ENCODE data around the gene MUC5B.

Gene MUC5B

DNA sequence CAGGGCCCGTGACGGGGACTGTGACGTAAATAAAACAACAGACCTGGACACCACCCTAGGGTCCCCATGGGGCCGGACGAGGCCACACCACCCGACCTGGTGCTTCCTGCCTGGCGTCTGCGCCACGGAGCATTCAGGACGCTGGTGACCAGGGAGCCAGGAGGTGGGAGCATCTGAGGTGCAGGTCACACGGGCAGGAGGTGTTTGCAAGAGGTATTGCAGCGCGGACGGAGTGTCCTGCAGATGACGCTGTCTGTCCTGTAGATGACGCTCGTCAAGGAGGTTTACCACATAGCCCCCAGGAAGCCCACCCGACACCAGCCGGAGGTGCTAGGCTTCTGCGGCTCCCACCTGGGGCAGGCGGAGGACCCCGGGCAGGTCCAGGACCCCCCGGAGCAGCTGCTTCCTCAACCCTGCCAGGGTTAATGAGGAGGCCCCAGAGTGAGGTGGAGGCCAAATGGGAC is 986 bp upstream of the MUC5B start:
- DNase-seq, result no peak

DNA sequence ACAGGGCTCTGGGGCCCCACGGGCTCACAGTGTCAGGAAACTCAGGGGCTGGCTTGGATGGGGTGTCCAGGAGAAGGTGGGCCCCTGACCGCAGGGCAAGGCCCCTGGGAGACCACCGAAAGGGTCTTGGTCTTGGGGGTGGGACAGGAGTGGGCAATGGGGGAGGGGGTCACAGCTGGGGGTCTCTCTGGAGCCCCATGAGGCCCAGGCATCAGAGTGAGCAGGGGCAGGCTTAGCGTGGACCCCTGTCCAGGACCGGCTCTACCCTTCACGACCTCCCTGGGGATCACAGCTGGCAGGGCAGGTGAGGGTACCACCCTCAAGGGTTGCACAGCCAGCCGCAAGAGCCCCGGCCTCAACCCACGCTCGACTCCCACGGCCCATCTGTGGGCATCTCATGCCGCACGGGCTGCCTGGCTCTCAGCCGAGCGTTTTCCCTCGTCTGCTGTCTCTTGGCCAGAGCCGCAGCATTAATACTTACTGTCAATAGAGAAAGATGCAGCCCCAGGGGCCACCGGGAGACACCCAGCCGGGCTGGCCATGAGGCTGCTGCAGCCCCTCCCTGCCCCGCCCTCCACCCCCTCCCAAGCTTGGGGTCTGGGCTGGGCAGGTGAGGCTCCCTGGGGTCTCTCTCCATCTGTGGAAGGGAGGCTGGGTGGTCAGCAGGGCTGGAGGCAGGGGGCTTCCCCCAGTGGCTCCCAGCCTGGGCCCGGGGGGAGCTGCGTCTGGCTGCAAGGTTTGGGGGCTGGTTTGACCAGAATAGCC is 662 bp downstream of the MUC5B start:
- DNase-seq, result peak; percentile 69

DNA sequence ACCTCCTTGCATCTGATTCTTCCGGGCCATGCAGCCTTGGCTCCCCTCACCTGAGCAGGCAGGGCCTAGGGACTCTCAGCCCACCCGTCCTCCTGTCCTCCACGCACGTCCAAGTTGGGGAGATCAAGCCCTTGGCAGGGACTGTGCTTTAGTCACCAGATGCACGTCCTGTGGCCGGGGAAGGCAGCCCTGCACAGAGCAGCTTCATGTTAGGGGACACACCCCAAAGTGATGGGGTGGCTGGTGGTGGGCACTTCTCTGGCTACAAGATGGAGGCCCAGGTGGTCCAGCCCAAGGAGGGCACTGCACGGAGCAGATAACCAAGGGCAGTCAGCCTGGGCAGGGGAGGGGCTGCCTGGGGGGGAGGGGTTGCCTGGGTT is 1.2 kb downstream of the MUC5B start:
- no peak for DNase-seq

DNA sequence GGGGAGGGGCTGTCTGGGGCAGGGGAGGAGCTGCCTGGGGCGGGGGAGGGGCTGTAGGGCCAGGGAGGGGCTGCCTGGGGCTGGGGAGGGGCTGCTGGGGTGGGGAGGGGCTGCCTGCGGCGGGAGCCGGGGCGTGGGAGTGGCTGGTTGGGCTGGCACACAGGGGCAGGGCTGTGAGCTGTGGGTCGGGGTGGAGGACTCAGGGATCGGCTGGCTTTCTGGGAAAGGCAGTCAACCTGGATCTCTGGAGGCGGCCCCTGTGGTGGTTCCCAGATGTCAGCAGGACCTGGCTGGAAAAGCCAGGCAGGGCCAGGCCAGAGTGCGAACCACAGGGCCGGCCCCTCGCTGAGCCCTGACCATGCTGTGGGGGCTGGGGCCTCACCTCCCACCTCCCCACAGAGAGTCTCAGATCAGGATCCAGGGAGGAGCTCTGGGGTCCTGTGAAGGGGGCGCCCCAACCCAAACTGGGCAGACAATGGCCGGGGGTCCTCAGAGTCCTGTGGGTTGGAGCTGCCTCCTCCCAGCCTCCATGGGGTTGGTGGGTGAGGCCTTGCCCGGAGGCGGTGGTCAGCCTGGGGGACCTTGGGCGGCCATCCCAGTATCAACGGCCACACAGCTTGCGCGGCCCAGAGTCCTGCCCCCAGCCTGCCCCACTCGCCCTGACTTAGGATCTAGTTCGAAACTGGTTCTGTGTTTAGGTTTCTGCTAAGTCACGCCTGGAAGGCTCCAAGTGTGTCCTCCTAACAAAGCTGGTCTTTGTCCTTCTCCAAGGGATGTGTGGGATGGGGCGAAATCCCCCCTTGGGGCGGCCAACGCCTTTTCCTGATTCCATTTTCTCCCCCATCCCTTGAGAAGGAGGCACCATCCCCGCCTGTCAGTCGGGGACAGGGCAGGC is 1.9 kb downstream of the MUC5B start:
- no peak for DNase-seq

DNA sequence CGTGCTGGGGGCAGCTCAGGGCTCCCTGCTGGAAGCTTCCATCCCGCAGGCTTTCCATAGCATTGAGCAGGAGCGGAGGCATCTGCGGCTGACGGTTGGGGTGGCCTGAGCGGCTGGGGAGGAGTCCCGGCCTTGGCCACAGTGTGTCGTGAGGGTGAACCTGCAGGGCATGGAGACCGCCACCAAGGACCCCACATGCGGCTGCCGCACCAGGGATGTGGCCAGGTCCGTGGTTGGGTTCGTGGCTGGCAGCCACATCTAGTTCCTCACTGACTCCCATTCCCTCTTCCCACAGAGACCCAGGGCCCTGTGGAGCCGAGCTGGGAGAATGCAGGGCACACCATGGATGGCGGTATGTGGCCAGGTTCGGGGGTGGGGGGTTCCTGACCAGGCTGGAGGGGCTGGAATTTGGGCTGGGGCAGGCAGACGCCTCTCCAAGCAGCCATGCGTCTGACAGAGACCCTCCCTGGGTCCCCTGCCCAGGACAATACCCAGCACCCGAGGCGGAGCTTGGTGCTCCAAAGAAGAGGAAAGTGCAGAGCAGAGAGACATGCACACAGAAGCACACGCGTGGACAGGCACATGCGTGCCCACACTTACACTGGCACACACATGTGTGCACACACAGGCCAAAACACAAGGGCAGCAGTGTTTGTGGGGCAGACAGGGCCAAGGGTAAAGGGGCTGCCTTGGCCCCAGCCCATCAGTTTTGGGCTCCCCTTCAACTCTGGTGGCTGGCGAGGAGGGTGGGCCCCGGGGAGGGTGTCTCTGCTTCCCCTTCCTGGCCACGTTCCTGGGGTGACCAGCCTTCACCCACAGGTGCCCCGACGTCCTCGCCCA is 2.7 kb downstream of the MUC5B start:
- DNase-seq, result no peak

DNA sequence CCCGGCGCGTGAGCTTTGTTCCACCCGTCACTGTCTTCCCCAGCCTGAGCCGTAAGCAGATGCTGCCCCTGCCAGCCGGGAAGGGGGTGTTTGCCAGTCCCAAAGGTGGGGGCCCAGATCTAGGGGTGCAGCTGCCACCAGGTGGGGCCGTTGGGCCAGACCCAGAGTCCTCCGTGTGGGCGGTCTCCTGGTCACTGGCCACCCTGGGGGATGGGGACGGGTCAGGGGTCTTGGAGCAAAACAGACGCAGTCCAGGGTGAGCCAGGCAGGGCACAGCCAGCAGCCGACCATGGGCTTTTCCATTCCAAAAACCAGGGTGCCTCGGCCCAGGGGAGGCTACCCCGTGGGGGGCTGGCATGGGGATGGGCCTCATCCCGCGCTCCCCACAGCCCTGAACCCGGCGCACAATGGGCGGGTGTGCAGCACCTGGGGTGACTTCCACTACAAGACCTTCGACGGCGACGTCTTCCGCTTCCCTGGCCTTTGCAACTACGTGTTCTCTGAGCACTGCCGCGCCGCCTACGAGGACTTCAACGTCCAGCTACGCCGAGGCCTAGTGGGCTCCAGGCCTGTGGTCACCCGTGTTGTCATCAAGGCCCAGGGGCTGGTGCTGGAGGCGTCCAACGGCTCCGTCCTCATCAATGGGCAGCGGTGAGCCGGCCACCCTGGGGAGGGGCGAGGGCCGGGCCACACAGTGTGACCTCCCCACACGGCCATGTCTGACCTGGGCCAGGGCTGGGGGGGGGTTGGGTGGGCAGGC is 3.5 kb downstream of the MUC5B start:
- no peak for DNase-seq

DNA sequence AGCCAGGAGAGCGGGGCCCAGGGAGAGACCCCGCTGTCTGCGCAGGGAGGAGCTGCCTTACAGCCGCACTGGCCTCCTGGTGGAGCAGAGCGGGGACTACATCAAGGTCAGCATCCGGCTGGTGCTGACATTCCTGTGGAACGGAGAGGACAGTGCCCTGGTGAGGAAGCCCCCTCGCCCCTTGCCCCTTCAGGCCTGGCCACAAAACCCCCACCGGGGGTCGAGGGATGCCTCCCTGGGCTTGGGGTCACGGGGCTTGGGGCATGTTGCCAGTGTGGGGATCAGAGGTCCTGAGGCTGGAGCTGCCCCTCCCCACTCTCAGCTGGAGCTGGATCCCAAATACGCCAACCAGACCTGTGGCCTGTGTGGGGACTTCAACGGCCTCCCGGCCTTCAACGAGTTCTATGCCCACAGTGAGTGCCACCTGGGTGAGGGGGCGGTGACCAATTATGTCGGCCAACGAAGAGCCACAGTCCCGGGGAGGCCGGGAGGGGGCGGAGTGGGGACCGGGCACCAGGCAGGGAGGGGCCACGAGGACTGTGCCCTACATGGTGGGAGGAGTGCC is 4.2 kb downstream of the MUC5B start:
- DNase-seq, result no peak

DNA sequence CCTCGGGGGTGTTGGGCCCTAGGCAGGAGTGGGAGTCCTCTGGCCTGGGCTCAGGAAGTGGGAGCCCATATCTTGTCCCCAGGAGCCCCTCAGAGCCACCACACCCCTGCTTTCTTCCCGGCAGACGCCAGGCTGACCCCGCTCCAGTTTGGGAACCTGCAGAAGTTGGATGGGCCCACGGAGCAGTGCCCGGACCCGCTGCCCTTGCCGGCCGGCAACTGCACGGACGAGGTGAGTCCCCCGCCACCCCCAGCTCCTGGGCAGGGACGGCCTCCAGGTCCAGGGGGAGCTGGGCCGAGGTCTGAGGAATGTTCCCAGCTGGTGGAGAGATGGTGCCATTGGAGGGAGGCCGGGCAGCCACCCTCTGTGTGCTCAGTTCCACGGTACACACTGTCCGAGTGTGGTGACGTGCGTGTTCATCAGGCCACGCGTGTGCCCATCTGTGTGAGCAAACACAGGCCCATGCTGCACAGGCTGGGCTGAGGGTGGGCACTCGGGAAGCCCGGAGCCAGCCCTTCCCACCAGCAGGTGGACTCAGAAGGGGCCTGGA is 4.8 kb downstream of the MUC5B start:
- DNase-seq, result no peak

DNA sequence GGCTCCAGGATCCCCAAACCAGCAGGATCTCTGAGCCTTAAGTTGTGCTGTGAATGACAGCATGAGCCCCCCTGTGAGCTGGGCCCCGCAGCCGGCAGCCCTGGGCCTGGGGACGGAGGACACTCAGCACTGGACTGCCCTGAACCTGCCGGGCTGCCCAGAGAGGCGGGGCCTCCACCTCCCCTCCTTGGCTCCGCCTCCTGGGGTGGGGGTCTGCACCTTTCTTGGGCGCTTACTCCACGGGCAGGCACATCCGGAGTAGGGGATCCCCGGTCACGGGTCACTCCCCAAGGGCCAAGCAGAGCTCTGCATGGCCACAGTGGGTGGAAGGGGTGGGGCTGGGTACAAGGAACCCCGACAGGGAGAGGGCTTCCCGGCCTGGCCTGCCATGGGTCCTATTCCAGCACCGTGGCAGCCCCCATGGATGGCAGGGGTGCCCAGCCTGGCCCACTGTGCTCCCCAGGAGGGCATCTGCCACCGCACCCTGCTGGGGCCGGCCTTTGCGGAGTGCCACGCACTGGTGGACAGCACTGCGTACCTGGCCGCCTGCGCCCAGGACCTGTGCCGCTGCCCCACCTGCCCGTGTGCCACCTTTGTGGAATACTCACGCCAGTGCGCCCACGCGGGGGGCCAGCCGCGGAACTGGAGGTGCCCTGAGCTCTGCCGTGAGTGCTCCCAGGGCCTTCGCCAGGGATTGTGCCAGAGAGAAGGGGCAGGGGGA is 5.4 kb downstream of the MUC5B start:
- no peak for DNase-seq

DNA sequence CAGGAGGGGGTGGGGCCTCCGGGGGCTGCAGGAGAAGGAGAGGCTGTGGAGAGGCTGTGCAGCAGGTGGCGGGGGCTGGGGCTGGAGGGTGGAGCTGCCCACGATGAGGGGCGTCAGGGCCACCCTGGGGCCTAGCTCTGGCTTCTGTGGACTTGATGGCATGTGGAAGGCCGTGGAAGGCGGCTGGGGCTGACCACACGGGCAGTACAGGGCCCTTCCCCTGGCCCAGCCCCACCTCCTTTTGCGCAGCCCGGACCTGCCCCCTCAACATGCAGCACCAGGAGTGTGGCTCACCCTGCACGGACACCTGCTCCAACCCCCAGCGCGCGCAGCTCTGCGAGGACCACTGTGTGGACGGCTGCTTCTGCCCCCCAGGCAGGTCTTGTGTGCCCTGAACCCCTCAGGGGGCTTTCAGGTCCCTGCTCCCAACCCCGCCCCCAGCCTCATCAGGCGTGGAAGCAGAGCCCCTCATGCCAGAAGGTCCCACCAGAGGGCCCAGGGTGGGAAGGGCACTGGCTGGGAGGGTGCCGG is 6.1 kb downstream of the MUC5B start:
- DNase-seq, result no peak

DNA sequence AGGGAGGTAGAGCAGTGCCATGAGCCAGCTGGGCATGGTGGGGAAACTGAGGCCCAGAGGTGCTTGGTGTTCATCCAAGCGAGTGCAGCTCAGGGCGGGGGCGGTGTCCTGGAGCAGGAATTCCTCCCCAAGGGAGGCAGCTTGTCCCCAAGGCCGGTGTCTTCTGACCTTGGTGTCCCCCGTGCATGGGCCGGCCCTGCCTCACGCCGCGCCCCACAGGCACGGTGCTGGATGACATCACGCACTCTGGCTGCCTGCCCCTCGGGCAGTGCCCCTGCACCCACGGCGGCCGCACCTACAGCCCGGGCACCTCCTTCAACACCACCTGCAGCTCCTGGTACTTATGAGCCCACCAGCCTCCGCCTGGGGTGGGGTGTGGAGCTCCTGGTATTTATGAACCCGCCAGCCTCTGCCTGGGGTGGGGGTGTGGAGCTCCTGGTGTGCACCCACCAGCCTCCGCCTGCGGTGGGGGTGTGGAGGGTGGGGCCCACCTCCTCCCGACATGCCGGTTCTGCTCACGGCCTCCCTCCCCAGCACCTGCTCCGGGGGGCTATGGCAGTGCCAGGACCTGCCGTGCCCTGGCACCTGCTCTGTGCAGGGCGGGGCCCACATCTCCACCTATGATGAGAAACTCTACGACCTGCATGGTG is 6.7 kb downstream of the MUC5B start:
- no peak for DNase-seq

DNA sequence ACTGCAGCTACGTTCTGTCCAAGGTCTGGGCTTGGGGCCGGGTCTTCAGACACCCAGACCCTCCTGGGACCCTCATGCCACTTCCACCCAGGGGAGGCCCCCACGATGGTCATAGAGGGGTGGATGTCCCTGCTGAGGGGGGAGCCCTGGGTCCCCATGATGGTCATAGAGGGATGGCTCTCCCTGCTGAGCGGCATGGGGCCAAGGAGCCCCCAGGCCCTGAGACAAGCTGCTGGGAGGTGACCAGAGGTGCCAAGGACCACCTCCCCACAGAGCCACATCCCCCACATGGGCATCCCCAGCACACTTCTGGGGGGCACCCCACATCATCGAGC is 7.2 kb downstream of the MUC5B start:
- no peak for DNase-seq

DNA sequence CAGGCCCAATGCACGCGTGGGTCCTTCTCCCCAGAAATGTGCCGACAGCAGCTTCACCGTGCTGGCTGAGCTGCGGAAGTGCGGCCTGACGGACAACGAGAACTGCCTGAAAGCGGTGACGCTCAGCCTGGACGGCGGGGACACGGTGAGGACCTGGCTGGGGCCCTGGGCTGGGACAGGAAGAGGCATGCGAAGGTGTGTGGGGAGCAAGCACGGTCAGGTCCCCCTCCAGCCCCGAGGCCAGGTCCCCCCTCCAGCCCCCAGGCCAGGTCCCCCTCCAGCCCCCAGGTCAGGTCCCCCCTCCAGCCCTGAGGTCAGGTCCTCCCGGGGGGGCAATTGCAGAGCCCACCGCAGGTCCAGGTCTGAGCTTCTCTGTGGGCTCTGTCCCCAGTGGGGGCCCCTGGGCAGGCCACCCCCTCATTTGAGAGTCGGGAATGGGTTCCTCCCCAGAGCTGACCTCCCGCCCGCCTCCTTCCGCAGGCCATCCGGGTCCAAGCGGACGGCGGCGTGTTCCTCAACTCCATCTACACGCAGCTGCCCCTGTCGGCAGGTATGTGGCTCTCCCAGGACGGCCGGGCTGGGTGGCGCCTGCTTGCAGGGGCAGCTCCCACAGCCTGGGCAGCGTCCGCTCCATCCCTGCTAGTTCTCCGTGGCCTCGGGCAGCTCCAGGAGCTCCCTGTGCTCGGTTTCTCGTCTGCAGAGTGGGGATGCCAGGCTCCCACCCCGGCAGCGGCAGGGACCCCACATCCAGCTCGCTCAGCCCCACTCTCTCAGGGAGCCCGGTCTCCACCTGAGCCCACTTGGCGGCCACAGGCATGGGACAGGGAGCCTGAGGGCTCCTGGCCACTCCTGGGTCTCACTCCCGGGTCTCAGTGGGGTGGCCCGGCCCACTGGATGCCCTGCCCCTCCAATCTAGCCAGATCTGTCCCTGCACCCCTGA is 7.9 kb downstream of the MUC5B start:
- DNase-seq, result no peak

DNA sequence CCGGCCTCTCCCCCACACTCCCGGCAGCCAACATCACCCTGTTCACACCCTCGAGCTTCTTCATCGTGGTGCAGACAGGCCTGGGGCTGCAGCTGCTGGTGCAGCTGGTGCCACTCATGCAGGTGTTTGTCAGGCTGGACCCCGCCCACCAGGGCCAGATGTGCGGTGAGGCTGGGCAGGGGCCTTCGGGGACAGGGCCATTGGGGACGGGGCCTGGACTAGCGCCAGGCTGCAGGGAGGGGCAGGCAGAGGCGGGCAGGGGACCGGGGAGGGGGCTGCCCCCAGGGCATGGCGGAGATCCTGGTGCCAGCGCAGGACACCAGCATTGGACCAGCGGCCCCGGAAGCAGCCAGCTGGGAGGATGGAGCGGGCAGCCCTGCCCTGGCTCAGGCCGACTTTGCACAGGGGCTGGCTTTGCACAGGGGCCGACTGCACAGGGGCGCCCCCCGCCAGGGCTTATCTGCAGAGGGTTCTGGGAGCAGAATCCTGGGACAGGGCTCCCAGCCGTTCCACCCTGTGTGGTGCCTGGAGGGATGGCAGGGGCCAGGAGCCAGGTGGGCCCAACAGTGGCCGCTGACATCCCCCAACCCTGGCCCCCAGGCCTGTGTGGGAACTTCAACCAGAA is 8.6 kb downstream of the MUC5B start:
- DNase-seq, result peak; percentile 58

DNA sequence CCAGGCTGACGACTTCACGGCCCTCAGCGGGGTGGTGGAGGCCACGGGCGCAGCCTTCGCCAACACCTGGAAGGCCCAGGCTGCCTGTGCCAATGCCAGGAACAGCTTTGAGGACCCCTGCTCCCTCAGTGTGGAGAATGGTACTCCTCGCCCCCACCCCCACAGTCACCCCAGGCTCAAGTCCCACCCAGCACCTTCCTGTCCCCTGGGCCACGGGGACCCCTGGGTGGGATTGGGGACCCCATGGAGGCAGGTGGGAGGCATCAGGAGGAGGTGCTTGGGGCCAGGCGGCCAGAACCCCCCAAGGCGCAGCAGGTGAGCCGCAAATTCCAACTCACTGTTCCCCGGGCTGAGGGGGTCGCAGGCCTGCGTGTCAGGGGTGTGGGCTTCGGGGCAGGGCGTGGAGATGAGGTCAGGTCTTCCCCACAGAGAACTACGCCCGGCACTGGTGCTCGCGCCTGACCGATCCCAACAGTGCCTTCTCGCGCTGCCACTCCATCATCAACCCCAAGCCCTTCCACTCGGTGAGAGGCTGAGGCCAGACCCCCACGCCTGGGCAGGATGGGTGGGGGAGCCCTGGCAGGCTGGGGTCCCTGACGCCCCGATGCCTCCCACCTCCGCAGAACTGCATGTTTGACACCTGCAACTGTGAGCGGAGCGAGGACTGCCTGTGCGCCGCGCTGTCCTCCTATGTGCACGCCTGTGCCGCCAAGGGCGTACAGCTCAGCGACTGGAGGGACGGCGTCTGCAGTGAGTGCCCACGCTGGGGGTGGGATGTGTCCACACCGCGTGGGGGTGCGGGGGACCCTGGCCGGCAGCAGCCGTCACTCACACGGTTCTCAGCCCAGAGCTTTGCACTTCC is 9.4 kb downstream of the MUC5B start:
- DNase-seq, result no peak

DNA sequence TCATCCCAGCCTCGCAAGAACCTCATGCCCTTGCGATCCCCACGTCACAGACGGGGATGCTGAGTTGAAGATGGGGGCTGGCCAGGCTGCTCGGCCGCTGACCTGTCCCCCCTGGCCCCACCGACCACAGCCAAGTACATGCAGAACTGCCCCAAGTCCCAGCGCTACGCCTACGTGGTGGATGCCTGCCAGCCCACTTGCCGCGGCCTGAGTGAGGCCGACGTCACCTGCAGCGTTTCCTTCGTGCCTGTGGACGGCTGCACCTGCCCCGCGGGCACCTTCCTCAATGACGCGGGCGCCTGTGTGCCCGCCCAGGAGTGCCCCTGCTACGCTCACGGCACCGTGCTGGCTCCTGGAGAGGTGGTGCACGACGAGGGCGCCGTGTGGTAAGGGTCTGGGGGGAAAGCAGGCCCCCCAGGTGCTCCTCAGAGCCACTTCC is 10.0 kb downstream of the MUC5B start:
- peak; percentile 57 for DNase-seq

DNA sequence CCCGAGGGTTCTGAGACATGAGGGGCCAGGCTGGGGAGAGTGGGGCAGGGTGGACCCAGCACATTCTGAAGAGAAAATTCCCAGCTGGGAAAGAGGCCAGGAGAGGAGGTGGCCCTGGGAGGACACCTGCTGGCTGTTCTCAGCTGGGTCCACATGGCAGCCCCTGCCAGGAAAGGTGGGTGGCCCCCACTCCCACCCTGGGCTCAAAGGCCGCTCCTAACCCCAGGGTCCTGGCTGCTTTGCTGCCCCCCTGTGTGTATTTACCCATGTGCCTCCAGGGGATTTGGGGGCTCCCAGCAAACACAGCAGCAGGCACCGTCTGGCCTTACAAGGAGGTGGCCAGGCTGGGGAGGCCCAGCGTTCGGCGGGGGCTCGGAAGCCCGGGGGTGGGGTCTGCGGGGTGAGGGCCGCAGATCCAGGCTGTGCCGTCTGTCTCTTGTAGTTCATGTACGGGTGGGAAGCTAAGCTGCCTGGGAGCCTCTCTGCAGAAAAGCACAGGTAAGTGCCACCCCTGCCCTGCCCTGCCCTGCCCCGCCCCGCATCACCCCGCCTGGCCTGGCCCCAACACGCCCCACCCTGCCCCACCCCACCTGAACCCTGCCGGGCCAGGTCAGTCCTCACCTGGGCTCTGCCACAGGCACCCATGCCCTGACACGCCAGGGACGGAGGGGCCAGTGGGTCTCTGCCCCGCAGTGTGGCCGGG is 10.6 kb downstream of the MUC5B start:
- DNase-seq, result peak; percentile 57

All from COR-L47 (cell line).